IPS DF 4.7 (cell line): ENCODE data around the gene PCNX1.
"Not testable (repeated sequence)": the region's sequence is repeated elsewhere in the genome, so short reads cannot be mapped to it uniquely, and the experiment has no call there.

Experiments used
- DNase-seq: peaks from one replicate; pipeline ENCODE4 v3.0.0-alpha.2; 2013; ENCODE audit warnings: low spot score; ENCODE audit errors: extremely low read depth

Gene PCNX1

DNA sequence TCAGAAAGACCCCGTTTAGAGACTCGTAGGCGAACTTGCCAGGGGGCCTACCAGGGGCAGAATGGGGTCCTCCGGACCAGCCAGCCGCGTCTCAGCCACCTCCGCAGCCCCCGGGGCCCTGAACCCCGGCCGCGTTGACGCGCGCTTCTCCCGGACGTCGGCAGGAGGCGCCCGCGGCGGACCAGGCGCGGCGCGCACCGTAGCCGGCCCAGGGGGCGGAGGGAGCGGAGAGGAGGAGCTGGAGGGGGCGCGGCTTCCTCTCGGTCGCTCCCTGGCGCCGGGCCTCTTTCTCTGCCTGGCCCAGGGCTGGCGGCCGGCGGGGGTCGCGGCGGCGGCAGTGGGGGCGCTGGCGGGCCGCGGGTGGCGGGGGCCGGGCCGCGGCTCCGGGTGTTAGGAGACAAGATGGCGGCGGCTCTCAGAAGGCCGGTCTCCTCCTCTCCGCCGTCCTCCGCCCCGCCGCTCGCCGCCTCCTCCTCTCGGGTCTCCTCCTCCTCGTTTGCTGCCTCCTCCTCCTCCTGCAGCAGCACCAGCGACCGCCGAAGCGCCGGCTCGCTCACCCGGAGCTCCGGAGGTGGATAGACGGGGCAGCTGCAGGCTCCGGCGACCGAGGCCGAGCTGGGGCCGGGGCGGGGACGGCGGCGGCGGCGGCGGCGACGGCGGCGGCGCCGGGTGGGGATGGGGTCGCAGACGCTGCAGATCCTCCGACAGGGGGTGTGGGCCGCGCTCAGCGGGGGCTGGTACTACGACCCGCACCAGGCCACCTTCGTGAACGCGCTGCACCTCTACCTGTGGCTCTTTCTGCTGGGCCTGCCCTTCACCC is at the start of gene PCNX1:
TSS of gene PCNX1 (plus strand) at position 284 of the 820 bp plus-strand sequence. CDS start at position 676, 392 bp downstream.
- no peak for DNase-seq

DNA sequence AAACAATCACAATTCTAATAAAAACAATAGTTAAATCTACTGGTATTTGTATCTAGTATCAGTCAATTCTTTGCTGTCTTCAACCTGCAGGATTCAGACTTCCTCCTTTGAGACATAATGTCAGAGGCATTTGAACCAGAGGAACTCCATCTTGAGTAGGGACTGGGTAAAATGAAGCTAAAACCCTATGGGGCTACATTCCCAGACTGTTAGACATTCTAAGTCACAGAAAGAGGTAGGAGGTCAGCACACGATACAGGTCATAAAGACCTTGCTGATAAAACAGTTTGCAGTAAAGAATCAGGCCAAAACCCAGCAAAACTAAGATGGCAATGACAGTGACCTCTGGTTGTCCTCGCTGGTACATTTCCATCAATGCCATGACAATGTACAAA is 49.8 kb upstream of the PCNX1 start:
- no peak for DNase-seq

GRCh38 chr14:70858641-70859040 is 48.6 kb upstream of the PCNX1 start:
- no peak for DNase-seq

- not testable (repeated sequence) for DNase-seq
Observed at GRCh38 chr14:70866992-70867391, 40.3 kb upstream of the PCNX1 start.

DNA sequence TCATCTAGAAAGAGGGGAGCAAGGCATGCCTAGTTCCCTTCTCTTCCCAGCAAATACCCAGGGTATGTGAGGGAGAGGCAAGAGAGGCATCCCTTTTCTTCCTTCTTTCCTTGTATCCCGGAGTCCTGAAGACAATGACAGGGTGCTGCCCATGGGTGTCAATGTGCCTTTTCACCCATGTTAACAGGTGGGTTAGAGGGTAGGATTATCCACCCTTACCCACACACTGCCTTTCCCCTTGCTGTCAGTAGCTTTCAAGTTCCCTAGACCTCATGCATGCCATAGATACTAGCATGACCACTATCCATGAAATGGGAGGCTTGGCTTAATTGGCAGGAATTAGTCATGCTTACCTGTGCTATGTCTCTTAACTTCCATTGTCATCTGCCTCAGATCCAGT is 36.3 kb upstream of the PCNX1 start:
- DNase-seq = no peak

DNA sequence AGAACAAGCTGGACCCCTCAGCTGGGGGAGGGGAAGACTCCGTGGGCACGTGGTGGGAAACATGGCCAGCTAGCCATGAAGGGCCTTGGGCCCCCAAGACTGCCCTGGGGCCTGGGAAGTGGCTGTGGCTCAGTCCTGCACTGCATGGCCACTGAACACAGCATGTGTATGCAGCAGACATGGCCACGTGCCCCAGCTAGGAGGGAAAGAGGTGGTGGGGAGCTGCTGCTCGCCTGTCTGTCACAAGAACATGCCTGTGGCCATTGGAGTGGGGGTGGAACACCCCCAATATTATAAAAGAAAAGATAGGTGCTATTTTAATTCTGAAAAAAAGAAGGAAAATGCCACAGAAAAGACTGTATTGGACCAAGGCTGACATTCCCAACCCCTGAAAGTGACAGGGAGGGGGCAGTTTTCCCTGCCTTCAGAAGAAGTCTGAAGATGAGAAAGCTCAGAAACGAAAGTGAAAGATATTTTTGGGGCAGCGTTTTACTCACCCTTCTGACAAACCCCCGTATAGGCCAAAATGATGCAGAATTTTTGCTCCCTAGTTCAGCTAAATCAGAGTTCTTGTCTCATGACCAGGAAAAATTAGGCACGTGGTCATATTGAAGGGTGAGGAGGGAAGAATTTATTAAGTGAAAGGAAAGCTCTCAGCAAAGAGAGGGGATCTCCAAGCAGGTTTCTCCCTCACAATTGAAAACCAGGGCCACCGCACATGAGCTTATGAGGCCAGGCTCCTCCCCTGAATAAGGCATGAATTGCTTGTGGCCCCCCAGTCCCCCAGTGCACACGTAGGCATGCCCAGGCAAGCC is 35.2 kb upstream of the PCNX1 start:
- DNase-seq = no peak

DNA sequence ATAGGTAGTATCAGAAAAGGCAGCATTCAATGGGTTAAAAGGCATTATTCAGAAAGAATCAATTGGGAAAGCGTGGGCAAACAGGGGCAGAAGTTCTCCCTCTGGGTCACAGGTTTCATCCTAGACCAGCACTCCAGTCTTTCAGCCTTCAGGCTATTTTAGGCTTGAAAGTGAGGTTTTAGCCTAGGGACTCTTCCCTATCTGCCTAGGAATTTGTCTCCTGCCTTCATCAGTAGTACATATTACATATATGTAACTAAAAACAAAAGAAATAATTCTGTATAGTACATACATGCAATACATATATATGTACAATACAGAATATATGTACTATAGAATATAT is 34.6 kb upstream of the PCNX1 start:
- no peak for DNase-seq

DNA sequence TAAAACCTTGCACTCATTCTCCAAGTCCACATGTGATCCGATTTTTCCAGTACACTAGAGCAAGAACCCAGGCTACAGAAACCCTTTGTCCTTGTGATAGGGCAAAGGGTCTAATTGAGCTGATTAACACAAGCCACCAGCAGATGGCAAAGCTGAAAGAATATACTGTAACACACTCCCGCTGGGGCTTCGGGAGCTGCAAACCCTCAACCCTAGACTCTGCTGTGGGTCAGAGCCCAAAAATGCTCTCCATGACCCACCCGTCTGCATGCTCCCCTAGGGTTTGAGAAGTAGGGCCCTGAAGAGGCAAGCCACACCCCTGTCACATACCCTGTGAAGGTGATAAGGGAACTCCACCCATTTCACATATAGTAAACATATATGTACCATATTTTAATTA is 33.6 kb upstream of the PCNX1 start:
- no peak for DNase-seq

GRCh38 chr14:70875811-70876460 is 31.3 kb upstream of the PCNX1 start:
- DNase-seq = not testable (repeated sequence)

DNA sequence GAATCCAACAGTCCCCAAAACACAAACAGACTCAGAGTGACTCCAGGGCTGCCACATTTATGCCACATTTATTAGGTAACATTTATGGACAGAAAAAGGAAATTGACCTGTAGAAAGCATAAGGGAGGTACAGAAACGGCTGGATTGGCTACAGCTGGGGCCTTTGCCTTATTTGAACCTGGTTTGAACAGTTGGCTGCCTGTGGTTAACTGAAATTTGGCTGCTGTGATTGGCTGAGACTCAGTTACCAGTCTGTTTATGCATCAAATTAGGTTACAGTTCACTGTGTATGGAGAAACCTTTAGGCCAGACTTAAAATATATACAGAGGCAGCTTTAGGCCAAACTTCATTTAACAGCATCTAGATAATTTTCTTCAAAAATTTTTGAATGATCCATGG is 27.8 kb upstream of the PCNX1 start:
- no peak for DNase-seq

DNA sequence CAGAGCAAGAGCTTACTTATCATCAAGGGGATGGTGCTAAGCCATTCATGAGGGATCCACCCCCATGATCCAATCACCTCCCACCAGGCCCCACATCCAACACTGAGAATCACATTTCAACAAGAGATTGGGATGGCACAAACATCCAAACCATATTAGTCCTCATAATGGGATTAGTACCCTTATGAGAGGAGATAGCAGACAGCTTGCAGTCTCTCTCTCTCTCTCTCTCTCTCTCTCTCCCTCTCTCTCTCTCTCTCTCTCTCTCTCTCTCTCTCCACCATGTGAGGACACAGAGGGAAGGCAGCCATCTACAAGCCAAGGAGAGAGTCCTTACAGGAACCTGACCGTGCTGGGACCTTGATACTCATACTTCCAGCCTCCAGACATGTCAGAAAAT is 26.4 kb upstream of the PCNX1 start:
- DNase-seq = not testable (repeated sequence)

DNA sequence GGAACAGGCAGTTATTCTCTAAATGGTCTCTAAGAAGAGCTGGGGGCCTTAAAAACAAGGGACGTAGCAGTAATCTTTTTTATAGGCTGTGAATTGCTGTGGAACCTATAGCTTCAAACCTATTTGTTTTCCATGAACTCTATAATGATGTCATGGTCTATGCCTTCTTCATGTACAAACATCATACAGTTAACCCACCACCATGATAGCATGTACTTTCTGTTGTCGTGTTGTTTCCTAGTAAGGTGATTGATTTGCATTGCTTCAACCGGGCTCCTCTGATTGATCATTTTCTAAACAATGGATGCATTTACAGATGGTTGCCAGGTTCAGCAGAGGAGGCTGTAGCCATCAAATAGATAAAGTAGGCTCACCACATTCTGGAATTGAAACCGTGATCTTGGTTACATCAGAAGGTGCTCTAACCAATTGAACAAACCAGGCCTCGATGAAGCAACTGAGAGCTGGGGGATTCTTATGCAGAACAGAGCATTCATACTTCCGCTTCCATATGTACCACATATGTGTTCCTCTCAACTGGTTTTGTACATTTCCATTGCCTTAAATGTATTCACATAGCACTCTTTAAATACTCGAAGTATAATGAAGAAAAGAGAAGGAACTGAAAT is 25.6 kb upstream of the PCNX1 start:
- no peak for DNase-seq

GRCh38 chr14:70882776-70883492 is 24.3 kb upstream of the PCNX1 start:
- no peak for DNase-seq

DNA sequence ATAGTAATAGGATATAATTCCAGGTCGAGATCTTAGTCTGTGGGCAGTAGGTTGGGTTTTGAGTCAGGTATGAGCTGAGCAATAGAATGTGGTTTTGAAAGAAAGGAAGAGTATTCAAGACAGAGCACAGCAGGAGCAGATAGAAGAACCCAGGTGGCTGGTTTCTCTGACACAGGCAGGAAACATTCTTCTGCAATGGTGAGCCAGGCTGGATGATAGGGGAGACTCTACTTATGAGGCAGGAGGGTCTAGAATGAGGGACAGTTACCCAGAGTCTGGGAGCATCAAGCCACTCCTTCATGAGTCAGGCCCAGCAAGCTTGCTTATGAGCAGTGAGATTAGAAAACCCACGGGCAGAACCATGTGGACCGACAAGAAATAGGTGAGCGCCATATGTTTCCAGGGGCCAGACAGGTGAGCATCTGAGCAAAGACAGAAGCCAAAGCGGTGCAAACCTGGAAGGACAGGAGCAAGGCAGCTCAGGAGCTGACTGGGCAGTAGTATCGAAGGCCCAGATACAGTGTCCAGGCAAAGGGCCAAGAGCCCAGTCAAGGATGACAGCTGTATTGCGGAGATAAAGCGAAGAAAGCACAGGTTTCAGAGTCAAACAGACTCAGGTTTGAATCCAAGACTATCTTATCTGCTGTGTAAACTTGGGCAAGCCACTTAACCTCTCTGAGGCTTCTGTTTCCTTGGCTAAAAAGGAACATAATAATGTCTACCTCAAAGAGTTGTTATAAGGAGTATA is 22.5 kb upstream of the PCNX1 start:
- DNase-seq = no peak

- no peak for DNase-seq
Observed at GRCh38 chr14:70885343-70886022, 21.8 kb upstream of the PCNX1 start.

DNA sequence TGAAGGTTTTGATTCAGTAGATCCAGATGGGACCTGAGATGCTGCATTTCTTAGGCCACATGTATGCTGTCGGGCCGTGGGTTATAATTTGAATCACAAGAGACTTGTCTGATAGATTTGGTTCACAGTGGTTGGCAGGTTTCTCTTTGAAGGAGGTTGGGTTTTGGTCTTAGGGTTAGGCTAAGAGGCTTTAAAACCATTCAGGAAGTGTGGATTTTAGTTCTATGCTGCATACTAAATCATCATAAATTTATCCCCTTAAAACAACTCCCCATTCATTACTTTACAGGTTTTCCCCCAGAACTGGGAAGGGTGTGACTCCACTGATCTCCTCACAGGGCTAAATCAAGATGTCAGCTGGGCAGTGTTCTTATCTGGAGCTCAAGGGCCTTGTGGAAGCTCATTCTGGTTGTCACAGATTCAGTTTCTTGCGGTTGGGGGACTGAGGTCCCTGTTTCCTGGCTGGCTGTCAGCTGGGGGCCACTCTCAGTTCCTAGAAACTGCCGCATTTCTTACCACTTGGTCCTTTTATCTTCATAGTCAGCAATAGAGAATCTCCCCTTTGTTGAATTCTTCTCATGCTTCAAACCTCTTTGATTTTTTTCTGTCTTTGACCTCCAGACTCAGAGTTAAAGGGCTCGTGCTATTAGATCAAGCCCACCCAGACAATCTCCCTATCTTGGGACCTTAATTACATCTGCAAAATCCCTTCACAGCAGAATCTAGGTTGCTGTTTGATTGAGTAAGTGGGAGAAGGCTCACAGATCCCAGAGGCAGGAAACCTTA is 20.6 kb upstream of the PCNX1 start:
- DNase-seq = no peak

- DNase-seq = no peak
Observed at GRCh38 chr14:70887207-70887681, 20.0 kb upstream of the PCNX1 start.

GRCh38 chr14:70887737-70888499 is 19.3 kb upstream of the PCNX1 start:
- no peak for DNase-seq
